Activated T-helper 1 cell treated with anti-CD3 and anti-CD28 coated beads, Interleukin-12 subunit alpha, Interleukin-12 subunit beta, Interleukin-2, Interleukin-4 antibody, amounts not matched to agents 30 ng/mL and 10 ng/mL and 1 ng/mL, durations not matched to agents 14 hours and 24 hours and 36 hours (primary cell): ENCODE data around the gene CD248. TPM values are rescaled to one million over a fixed set of nuclear protein-coding genes. Genes with fewer than 3 reads are reported as not detected.
A peak's percentile ranks its signal among the peaks of the same experiment; 100 is the strongest.

Experiments
- DNase-seq: peaks from one replicate; pipeline ENCODE4 v3.0.0; 2021; ENCODE audit warnings: low spot score
- H3K27ac Mint-ChIP-seq: one replicate; pipeline ENCODE4 v1.8.0; 2021; ENCODE audit warnings: mild to moderate bottlenecking, mixed read lengths
- H3K27me3 Mint-ChIP-seq: one replicate; pipeline ENCODE4 v1.8.0; 2022; ENCODE audit warnings: mild to moderate bottlenecking, moderate library complexity, mixed read lengths; ENCODE audit not compliant: insufficient read depth
- H3K36me3 Mint-ChIP-seq: one replicate; pipeline ENCODE4 v1.8.0; 2021; ENCODE audit warnings: low read depth, mixed read lengths
- H3K4me1 Mint-ChIP-seq: one replicate; pipeline ENCODE4 v1.8.0; 2021; ENCODE audit warnings: low read depth, mixed read lengths
- H3K4me3 Mint-ChIP-seq: one replicate; pipeline ENCODE4 v1.8.0; 2021; ENCODE audit warnings: mild to moderate bottlenecking, moderate library complexity, mixed read lengths
- H3K9me3 Mint-ChIP-seq: one replicate; pipeline ENCODE4 v1.8.0; 2021; ENCODE audit warnings: mixed read lengths
- intact Hi-C: fragments of 100-400 bp; cut with micrococcal nuclease; formaldehyde crosslinking; loops from one replicate; pipeline ENCODE4 v1.15.1; 2024
- total RNA-seq: library from RNA; stranded (reverse); gene quantifications from 2 replicates; pipeline ENCODE4 v1.2.3, GENCODE V29; 2022

Gene CD248
- total RNA-seq, 1 donor from 2014 or later: not detected

DNA sequence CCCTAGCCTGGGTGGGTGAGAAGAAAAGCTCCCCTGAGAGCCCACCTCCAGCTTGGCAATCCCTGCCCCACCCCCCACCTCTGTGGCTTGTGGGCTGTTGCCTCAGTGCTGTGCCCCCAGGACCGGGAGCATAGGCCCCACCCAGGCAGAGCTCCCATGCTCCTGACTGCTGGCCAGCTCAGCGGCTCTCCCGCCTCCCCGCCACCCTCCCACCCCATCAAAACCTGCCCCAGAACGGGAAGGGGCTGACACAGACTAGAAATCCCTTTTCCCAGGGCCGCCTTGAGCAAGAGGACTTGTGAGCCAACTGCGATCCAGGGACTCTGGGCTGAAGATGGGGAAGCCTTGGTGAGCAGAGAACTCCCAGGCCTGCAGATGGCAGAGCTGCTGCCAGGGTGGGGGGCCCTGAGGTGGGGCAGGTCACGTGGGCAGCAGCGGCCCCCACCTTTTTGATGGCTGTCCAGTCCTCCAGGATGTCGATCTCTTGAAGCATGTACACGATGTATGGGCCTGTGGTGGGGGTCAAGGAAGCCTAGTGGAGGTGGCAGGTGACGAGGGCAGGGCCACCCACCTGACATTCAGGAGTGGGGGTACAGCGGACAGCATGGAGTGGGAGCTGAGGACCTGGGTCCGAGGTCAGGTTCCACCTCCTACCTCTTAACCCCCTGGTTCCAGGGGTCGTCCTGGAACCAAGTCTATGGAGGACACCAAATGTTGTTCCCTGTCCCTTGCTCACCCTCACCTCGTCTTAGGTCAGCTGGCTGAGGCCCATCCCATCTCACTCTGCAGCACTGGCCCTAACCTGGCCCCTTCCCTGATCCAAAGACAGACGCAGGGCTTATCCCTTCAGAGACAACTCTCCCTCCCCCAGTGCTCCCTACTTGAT, 21.7 kb upstream of the CD248 start:
- Mint-ChIP-seq H3K27ac (peak overlapping the region; percentile 68), H3K4me1 (peaks cover 30% of the 10 kb centered on the region), H3K4me3 (no peak overlapping the region), H3K27me3 (peaks cover 3% of the 10 kb centered on the region), H3K36me3 (peaks cover 23% of the 10 kb centered on the region), H3K9me3 (no peaks in the 10 kb centered on the region)
- intact Hi-C loops: no loop called here
- DNase-seq: no peak

DNA sequence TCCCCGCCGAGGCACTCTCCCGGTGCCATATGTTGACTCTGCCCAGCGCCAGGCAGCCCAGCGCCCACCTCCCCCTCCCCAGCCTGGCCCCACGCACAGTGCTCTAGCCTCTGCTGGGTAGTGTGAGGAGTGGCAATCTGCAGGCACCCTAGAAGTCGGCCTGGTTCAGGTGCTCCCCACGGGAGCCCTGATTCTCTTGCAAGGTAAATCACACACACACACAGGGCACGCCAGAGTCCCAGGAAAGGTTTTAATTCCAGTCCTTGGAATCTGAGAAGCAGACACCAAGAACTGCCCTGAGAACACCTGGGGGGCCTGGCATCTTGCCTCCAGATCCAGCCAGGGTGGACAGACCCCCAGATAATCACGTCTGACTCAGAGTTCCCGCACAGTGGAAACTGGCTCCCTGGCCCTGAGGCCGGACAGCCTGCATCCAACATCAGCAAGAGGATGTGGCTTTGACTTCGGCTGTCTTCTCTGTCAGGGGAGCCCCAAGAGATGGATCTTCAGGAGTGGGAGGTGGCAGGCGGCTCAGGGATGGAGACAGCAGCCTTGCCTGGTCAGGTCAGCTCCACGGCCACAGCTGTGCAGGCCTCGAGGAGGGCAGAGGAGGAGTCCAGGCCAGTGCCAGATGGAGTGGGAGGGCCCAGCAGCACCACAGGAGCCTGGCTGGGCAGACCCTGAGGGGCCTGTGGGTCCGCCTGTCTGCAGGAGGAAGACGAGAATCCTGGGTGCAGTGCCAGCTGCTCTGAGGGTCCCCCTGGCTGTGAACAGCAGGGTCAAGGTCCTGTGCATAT, 20.5 kb upstream of the CD248 start:
- Mint-ChIP-seq H3K27me3 (peaks cover 3% of the 10 kb centered on the region), H3K36me3 (peaks cover 23% of the 10 kb centered on the region), H3K4me3 (peak overlapping the region; percentile 30), H3K27ac (peak overlapping the region; percentile 61), H3K4me1 (peaks cover 21% of the 10 kb centered on the region), H3K9me3 (no peaks in the 10 kb centered on the region)
- intact Hi-C loops: no loop called here
- DNase-seq: no peak

DNA sequence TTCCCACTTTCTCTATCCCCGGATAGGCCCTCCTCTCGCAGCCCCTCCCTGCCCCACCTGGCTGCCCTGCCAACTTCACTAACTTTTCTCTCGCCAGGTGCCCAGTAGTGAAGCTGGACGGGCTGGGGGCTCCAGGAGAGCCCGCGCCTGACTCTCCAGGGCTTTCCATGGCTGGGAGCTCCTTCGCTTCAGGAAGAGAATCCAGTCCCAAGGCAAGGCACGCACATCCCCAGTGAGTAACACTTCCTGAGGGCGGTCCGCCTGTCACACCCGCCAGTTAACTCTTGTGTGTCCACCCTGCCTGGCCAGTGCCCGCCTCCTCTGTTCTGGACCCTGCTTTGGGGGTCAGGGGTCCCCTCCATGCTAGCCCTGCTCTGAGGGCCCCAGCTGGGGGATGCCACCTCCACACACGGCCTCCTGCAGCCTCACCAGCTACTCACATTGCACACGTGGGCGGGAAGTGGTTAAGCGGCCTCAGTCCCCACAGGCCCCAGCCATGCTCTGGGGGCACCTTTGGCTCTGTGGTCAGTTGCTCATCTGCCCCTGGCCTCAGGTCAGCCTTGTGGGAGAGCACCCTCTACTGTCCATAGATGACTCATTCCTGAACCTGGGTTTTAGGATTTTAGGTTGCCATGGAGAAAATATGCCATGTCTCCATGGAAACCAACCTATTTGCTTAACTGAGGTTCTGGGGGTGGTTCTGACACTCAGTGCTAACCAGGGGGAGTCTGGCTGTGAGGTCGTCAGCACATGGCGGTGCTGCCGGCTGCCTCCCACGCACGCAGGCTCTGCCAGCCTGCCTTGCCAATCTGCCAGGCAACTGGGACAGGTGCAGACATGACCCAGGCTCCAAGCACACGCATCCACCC, 19.6 kb upstream of the CD248 start, which contains the start of gene RIN1:
TSS of gene RIN1 (minus strand) at position 201 of the 869 bp plus-strand sequence. CDS start at position 169, 32 bp downstream.
- peak within 1 kb of the TSS; percentile 59 for H3K4me3 Mint-ChIP-seq
- intact Hi-C loops: loop anchor here (1.0 kb wide), 2 partner anchors 8 to 9 kb away; partner anchors contain the start of gene BRMS1

DNA sequence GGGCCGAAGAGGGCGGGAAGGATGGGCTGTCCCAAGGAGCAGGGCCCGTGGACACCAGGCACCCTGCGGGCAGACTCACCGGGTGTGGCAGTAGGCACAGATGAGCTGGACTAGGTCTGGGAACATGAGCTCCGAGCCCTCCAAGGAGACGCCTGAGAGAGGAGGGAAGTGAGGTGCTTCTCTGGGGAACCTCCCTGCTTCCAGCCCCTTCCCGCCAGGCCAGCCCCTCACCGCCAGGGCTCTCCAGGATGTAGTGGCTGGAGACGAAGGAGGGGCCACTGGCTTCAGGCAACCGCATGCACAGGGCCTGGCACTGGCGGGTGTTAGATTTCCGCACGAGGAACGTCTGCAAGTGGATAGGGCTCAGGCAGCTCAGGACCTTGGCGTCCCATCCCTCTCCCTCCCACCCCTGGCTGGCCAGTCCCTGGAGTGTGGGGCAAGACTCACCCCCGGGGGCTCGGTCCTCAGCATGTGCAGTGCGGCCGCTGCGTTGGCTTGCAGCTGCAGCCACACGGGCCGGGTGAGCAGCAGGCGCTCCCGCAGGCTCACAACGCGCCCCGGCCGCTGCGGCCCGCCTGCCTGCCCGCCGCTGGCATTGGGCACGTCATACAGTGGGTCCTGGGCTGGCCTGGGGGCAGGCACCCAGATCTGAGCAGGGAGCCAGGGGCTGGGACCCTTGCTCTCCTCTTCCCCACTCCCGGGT, 18.8 kb upstream of the CD248 start:
- intact Hi-C loops: loop anchor here (1.0 kb wide), 2 partner anchors 7 to 10 kb away; partner anchors contain the start of gene BRMS1
- DNase-seq: no peak
- Mint-ChIP-seq H3K4me1 (peaks cover 21% of the 10 kb centered on the region), H3K27ac (no peak overlapping the region), H3K9me3 (no peaks in the 10 kb centered on the region), H3K4me3 (peak overlapping the region; percentile 59), H3K27me3 (peaks cover 3% of the 10 kb centered on the region), H3K36me3 (peaks cover 14% of the 10 kb centered on the region)

More for the DNA sequence above, 19.6 kb upstream of the CD248 start, which contains the start of gene RIN1:
- H3K9me3 Mint-ChIP-seq: no peaks in the 10 kb centered on the region
- peak within 1 kb of the TSS; percentile 61 for H3K27ac Mint-ChIP-seq
- peaks cover 3% of the 10 kb centered on the region for H3K27me3 Mint-ChIP-seq
- peak; percentile 39 for DNase-seq
- peaks cover 21% of the 10 kb centered on the region for H3K4me1 Mint-ChIP-seq
- peaks cover 19% of the 10 kb centered on the region for H3K36me3 Mint-ChIP-seq

DNA sequence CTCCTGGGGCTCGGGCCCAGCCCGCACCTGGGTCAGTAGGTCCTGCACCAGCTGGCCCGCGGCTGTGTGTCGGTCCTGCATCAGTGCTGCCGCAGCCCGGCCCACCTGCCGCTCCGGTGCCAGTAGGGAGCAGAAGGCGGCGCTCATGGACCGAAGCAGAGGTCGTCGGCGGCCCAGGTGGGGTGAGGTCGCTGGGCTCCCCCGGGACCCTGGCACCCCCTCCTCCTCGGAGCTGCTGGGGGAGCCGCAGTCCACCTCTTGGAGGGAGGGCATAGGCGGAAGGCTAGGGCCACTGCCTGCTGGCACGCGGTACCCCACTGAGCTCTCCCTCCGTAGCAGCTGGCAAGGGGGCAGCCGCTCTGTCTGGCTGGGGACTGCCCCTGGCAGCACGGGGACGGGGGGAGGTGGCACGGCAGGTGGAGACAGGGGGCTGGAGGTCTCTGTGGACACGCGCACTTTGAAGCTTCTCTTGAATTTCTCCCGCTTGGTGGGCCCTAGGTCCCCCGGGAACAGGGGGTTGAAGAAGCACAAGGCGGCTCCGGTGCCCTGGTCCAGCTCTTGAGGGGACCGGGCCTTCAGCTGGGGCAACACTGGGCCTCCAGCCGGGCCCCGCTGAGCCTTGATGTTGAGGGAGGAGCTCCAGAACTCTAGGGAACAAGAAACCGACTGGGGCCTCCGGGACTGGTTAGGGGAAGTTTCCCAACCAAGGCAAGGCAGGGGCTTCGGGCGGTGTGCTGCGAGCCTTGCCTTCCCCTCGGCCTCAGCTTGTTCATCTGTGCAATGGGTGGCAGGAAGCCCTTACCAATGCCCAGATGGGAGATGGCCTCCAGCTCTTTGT, 18.0 kb upstream of the CD248 start:
- Mint-ChIP-seq H3K27me3 (peaks cover 3% of the 10 kb centered on the region), H3K36me3 (peaks cover 14% of the 10 kb centered on the region), H3K27ac (no peak overlapping the region), H3K4me1 (peaks cover 21% of the 10 kb centered on the region), H3K9me3 (no peaks in the 10 kb centered on the region), H3K4me3 (peak overlapping the region; percentile 59)
- intact Hi-C loops: no loop called here
- DNase-seq: no peak

DNA sequence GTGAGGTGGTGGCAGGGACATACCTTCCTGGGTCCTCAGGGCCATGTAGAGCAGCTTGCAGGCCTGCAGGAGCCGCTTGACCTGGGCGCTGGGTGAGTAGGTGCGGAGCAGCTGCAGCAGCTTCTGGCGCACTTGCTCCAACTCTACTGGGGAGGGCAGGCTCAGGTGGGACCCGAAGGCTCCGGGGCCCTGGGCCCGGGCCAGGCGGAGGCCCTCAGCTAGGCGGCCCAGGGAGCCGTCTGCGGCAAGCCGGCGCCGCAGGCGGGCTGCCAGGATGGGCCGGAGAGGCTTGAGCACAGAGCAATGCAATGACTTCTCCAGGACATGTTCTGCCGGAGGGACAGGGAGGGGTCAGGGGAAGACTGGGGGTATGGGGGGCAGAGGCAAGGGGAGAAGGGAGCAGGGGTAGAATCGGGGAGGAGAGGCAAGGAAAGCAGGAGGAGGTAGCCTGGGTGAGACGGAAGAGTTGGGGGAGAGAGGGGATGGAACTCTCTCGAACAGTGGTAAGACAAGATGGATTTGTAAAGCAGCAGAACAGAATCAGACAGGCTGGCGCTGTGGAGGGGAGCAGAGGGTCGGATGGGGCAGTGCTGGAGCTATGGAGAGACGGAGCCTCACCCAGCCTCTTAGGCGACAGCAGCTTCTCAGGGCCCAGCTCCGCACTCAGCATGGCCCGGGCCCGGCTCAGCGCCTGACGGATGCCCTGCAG, 17.2 kb upstream of the CD248 start:
- H3K4me3 Mint-ChIP-seq: no peak overlapping the region
- peaks cover 21% of the 10 kb centered on the region for H3K4me1 Mint-ChIP-seq
- no peaks in the 10 kb centered on the region for H3K9me3 Mint-ChIP-seq
- peaks cover 10% of the 10 kb centered on the region for H3K36me3 Mint-ChIP-seq
- DNase-seq: no peak
- peaks cover 3% of the 10 kb centered on the region for H3K27me3 Mint-ChIP-seq
- intact Hi-C loops: no loop called here
- H3K27ac Mint-ChIP-seq: no peak overlapping the region

DNA sequence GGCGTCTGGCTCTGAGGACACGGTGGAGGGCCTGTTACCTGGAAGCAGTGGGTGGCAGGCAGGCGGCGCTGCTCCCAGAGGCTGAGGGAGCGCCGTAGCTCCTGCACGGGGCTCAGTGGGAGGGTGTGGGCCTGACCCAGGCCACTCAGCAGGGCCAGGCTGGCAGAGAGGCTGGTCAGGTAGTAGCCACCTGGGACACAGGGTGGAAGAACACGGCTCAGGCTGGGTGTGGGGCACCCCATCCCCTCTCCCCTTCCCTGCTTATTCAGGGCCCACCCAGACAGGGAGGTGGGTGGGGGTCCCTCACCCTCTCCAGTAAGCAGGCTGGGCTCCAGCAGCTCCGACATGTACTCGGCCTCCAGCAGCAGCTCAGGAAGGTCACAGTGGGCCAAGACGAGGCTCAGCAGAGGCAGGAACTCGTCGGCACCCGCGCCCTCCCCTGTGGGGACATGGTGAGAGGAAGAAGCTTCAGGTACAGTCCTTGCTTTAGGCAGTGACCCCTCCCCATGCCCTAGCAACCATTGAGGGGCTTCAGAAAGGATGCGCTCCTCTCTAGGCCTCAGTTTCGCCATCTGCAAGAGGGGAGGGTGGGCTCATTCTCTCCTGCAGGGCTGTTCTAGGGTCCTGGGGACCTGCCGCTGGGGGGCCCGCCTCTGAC, 16.5 kb upstream of the CD248 start:
- H3K27me3 Mint-ChIP-seq: peaks cover 3% of the 10 kb centered on the region
- H3K36me3 Mint-ChIP-seq: peaks cover 8% of the 10 kb centered on the region
- H3K4me1 Mint-ChIP-seq: peaks cover 26% of the 10 kb centered on the region
- H3K27ac Mint-ChIP-seq: no peak overlapping the region
- H3K4me3 Mint-ChIP-seq: no peak overlapping the region
- no peaks in the 10 kb centered on the region for H3K9me3 Mint-ChIP-seq
- DNase-seq: no peak
- intact Hi-C loops: no loop called here

DNA sequence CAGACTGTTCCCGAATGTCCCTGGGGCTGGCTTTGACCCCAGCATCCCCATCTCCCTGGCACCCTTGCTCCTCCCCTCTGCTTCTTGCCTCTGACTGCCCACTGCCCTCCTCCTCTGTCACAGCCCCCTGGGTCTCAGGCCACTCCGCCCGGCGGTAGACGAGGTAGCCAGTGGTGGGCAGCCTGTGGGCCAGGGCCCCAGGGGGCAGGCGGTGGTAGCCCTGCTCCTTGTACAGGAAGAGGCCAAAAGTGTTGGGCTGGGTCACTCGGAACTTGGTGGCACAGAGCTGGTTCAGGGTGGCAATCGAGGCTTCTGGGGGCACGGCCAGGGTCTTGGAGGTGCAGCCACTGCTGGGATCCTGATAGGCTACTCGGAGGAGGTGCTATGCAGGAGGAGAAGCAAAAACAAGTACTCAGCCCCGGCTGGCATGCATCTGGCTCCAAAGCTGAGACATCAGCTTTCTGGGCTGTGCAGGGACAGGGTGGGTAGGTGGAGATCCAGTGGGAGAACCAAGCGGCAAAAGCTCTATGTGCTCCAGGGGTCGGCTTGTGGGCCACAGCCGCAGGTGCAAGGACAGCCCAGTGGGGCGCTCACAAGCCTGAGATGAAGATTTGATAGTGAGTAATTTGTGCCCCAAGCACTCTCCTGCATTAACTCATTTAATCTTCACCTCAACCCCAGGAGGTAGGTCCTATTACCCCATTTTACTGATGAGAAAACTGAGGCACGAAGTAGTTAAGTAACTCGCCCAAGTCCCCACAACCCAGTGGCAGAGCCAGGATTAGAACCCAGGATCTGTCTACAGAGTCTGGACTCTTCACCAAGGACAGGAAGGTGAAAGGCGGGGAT, 15.8 kb upstream of the CD248 start:
- Mint-ChIP-seq H3K9me3 (no peaks in the 10 kb centered on the region), H3K36me3 (peaks cover 8% of the 10 kb centered on the region), H3K4me3 (no peak overlapping the region), H3K27me3 (peaks cover 3% of the 10 kb centered on the region), H3K27ac (no peak overlapping the region), H3K4me1 (peaks cover 34% of the 10 kb centered on the region)
- no peak for DNase-seq
- intact Hi-C loops: no loop called here

DNA sequence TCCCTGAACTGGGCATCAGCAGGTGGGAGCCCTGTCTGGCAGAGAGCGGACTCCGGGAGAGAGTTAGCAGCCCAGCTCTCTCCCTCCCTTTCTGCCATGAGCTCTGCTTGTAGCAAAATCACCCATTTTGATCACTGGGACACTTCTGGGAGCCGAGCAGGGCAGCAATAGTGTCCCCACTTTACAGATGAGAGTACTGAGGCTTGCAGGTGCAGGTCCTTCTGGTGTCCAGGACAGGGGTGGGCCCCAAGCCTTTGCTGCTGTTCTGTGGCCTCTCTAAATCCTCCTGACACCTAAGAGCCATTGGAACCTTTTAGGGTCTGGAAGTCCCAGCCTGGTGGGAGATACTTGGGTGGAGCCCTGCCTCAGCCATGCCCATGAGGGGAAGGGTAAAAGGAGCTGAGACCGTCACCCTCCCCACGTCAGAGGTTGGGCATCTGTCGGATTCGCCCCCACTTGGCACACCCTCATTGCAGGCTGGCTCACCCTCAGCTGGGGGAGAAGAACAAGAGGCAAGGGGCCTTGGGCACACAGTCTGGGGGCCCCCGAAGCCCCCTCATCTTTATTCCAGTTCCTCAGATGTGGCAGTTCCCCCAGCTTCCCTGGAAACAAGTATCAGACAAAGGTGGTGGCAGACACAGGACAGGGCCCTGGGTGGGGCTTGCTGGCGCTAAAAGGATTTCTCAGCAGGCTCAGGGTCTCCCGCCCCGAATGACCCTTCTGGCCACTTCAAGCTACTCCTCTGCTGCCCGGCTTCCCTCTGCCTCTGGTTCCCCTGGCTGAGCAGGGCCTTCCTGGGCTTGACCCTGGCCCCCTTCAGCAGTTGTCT, 14.9 kb upstream of the CD248 start:
- no peak for DNase-seq
- peaks cover 32% of the 10 kb centered on the region for H3K4me1 Mint-ChIP-seq
- H3K9me3 Mint-ChIP-seq: no peaks in the 10 kb centered on the region
- H3K36me3 Mint-ChIP-seq: peaks cover under 1% of the 10 kb centered on the region
- intact Hi-C loops: no loop called here
- peaks cover 3% of the 10 kb centered on the region for H3K27me3 Mint-ChIP-seq
- H3K4me3 Mint-ChIP-seq: no peak overlapping the region
- H3K27ac Mint-ChIP-seq: no peak overlapping the region
